ENCODE results near the gene CASQ1. TPM values are rescaled to one million over a fixed set of nuclear protein-coding genes. Genes with fewer than 3 reads are reported as not detected.
A peak's percentile ranks its signal among the peaks of the same experiment; 100 is the strongest.

The CASQ1 gene
- total RNA-seq, 1 experiment from 2014 or later, result not detected

- TF ChIP-seq CTCF (IDR thresholded peaks at IDR 0.05; ENCODE audit: unreplicated experiment), result peak; percentile 33
- H3K4me3 Mint-ChIP-seq (ENCODE audit: unreplicated experiment), result no peak overlapping the region
- no peaks in the 10 kb centered on the region for H3K4me1 Mint-ChIP-seq (ENCODE audit: insufficient read depth, unreplicated experiment)
- intact Hi-C loops (cut with micrococcal nuclease), result loop anchor here (1.0 kb wide), 1 partner anchor 62 kb away; no protein-coding TSS in a partner anchor
- no peaks in the 10 kb centered on the region for H3K9me3 Mint-ChIP-seq (ENCODE audit: unreplicated experiment)
- ChIA-PET CTCF (interaction anchor here (0.7 to 1.1 kb wide), 8 partner anchors 27 to 233 kb away, joined by 3 to 10 read pairs (median 4); partner anchors contain the start of gene PEA15), POLR2A (no interaction called here)
- no TSS peak for BruUV-seq (replicated peaks)
- H3K36me3 Mint-ChIP-seq (ENCODE audit: insufficient read depth, unreplicated experiment), result no peaks in the 10 kb centered on the region
- H3K27me3 Mint-ChIP-seq (ENCODE audit: insufficient read depth, unreplicated experiment), result peaks cover 32% of the 10 kb centered on the region
- peak; percentile 25 for DNase-seq (ENCODE audit: unreplicated experiment)
- no peak overlapping the region for H3K27ac Mint-ChIP-seq (ENCODE audit: low read depth, unreplicated experiment)
These were observed 26.8 kb upstream of the CASQ1 start for GRCh38 chr1:160163615-160164014.

GRCh38 chr1:160164121-160164520 lies 26.3 kb upstream of the CASQ1 start:
- no TSS peak for BruUV-seq (replicated peaks)
- TF ChIP-seq CTCF (IDR thresholded peaks at IDR 0.05; ENCODE audit: unreplicated experiment), result no peak

GRCh38 chr1:160166166-160166868 lies 24.1 kb upstream of the CASQ1 start:
- TF ChIP-seq CTCF (IDR thresholded peaks at IDR 0.05; ENCODE audit: unreplicated experiment), result no peak
- CTCF ChIA-PET, result interaction anchor here (0.9 to 1.4 kb wide), 7 partner anchors 10 to 89 kb away, joined by 3 to 6 read pairs (median 3); no protein-coding TSS in a partner anchor
- no peaks in the 10 kb centered on the region for H3K9me3 Mint-ChIP-seq (ENCODE audit: unreplicated experiment)

More at GRCh38 chr1:160164121-160164520, 26.3 kb upstream of the CASQ1 start:
- Mint-ChIP-seq H3K9me3 (ENCODE audit: unreplicated experiment) (no peaks in the 10 kb centered on the region), H3K27ac (ENCODE audit: low read depth, unreplicated experiment) (no peak overlapping the region), H3K4me3 (ENCODE audit: unreplicated experiment) (no peak overlapping the region), H3K27me3 (ENCODE audit: insufficient read depth, unreplicated experiment) (peaks cover 32% of the 10 kb centered on the region), H3K4me1 (ENCODE audit: insufficient read depth, unreplicated experiment) (no peaks in the 10 kb centered on the region), H3K36me3 (ENCODE audit: insufficient read depth, unreplicated experiment) (no peaks in the 10 kb centered on the region)
- ChIA-PET POLR2A (interaction anchor here (1.0 kb wide), 1 partner anchor 98 kb away, joined by 3 read pairs; the partner anchor contains the start of gene DCAF8), CTCF (interaction anchor here (0.7 to 1.1 kb wide), 8 partner anchors 10 to 233 kb away, joined by 3 to 10 read pairs (median 3); partner anchors contain the start of gene PEA15)
- intact Hi-C loops (cut with micrococcal nuclease), result no loop called here
- DNase-seq (ENCODE audit: unreplicated experiment), result no peak

DNA sequence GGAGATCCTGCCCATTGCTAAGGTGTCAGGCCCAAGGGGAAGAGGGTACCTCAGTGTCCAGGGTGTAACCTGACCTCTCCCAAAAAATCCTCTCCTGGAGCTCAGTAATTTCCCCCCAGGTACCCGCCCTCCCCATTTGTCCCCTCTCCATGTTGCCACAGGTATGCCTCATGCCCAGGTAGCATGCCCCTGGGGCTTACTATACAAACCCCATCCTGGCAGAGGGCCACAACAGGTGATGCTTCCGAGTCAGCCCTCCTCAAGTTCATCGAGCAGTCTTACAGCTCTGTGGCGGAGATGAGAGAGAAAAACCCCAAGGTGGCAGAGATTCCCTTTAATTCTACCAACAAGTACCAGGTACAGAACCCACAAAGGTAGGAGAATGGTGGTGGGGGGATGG lies 23.3 kb upstream of the CASQ1 start:
- ChIA-PET CTCF (interaction anchor here (0.7 to 1.4 kb wide), 13 partner anchors 11 to 90 kb away, joined by 3 to 6 read pairs (median 3); no protein-coding TSS in a partner anchor), POLR2A (interaction anchor here (1.0 kb wide), 1 partner anchor 42 kb away, joined by 3 read pairs; no protein-coding TSS in a partner anchor)
- Mint-ChIP-seq H3K4me3 (ENCODE audit: unreplicated experiment) (no peak overlapping the region), H3K4me1 (ENCODE audit: insufficient read depth, unreplicated experiment) (peaks cover 6% of the 10 kb centered on the region), H3K36me3 (ENCODE audit: insufficient read depth, unreplicated experiment) (no peaks in the 10 kb centered on the region), H3K9me3 (ENCODE audit: unreplicated experiment) (no peaks in the 10 kb centered on the region), H3K27ac (ENCODE audit: low read depth, unreplicated experiment) (no peak overlapping the region), H3K27me3 (ENCODE audit: insufficient read depth, unreplicated experiment) (peaks cover 32% of the 10 kb centered on the region)
- intact Hi-C loops (cut with micrococcal nuclease), result no loop called here
- TF ChIP-seq CTCF (IDR thresholded peaks at IDR 0.05; ENCODE audit: unreplicated experiment), result no peak
- DNase-seq (ENCODE audit: unreplicated experiment), result no peak
- BruUV-seq (replicated peaks), result no TSS peak

More at GRCh38 chr1:160166166-160166868, 24.1 kb upstream of the CASQ1 start:
- H3K36me3 Mint-ChIP-seq (ENCODE audit: insufficient read depth, unreplicated experiment), result no peaks in the 10 kb centered on the region
- no peak overlapping the region for H3K4me3 Mint-ChIP-seq (ENCODE audit: unreplicated experiment)
- POLR2A ChIA-PET, result no interaction called here
- no TSS peak for BruUV-seq (replicated peaks)
- intact Hi-C loops (cut with micrococcal nuclease), result no loop called here
- H3K27ac Mint-ChIP-seq (ENCODE audit: low read depth, unreplicated experiment), result no peak overlapping the region
- no peak for DNase-seq (ENCODE audit: unreplicated experiment)
- peaks cover 4% of the 10 kb centered on the region for H3K4me1 Mint-ChIP-seq (ENCODE audit: insufficient read depth, unreplicated experiment)
- H3K27me3 Mint-ChIP-seq (ENCODE audit: insufficient read depth, unreplicated experiment), result peaks cover 32% of the 10 kb centered on the region

Measured in MCF 10A (cell line).